ENCODE results near the gene TMEM106A. TPM values are rescaled to one million over a fixed set of nuclear protein-coding genes. Genes with fewer than 3 reads are reported as not detected.

The TMEM106A gene
- total and polyA plus RNA-seq, 2 of the 13 experiments (the other 11 are each of a cell fraction or from before 2014, with no cell fraction given), result 16.9 to 35.9 TPM

- TF ChIP-seq MXD4 (CRISPR knock-in tag; IDR thresholded peaks at IDR 0.05), result no peak; the same call in 1 of the 2 replicates
- no peak for TF ChIP-seq ZNF800 (CRISPR knock-in tag; IDR thresholded peaks at IDR 0.05)
- TF ChIP-seq HMGXB3 (CRISPR knock-in tag; IDR thresholded peaks at IDR 0.05; ENCODE audit: borderline replicate concordance), result peak; percentile 99
- no peak for TF ChIP-seq ZNF33B (CRISPR knock-in tag; IDR thresholded peaks at IDR 0.05)
- TF ChIP-seq NRL (CRISPR knock-in tag; IDR thresholded peaks at IDR 0.05; ENCODE audit: borderline replicate concordance), result no peak
- peak; percentile 72; the same call in 1 of the 2 replicates for TF ChIP-seq ZNF557 (CRISPR knock-in tag; IDR thresholded peaks at IDR 0.05)
- no peak for TF ChIP-seq CENPBD1 (CRISPR knock-in tag; IDR thresholded peaks at IDR 0.05; ENCODE audit: borderline replicate concordance, low read depth)
- TF ChIP-seq IKZF1 (IDR thresholded peaks at IDR 0.05), result no peak
- TF ChIP-seq ZNF30 (CRISPR knock-in tag; IDR thresholded peaks at IDR 0.05), result no peak
- no peak; the same call in none of the 2 replicates for TF ChIP-seq ARNT2 (CRISPR knock-in tag; IDR thresholded peaks at IDR 0.05; ENCODE audit: low read depth)
- TF ChIP-seq ZNF691 (CRISPR knock-in tag; IDR thresholded peaks at IDR 0.05; ENCODE audit: borderline replicate concordance, low read depth), result no peak; the same call in 1 of the 2 replicates
- TF ChIP-seq REST (IDR thresholded peaks at IDR 0.05; ENCODE audit: borderline replicate concordance in 1 of 2, low read depth in 1 of 2, low read length in 2 of 2), result no peak
- TF ChIP-seq KMT2A (CRISPR knock-in tag; IDR thresholded peaks at IDR 0.05), result no peak; the same call in 1 of the 2 replicates
- TF ChIP-seq THAP9 (CRISPR knock-in tag; IDR thresholded peaks at IDR 0.05; ENCODE audit: borderline replicate concordance), result no peak
These were observed 41.4 kb upstream of the TMEM106A start (continued) for GRCh38 chr17:43170140-43170765.

All from HepG2 (cell line).